ENCODE results near the gene CNST.

The CNST gene, protein sequence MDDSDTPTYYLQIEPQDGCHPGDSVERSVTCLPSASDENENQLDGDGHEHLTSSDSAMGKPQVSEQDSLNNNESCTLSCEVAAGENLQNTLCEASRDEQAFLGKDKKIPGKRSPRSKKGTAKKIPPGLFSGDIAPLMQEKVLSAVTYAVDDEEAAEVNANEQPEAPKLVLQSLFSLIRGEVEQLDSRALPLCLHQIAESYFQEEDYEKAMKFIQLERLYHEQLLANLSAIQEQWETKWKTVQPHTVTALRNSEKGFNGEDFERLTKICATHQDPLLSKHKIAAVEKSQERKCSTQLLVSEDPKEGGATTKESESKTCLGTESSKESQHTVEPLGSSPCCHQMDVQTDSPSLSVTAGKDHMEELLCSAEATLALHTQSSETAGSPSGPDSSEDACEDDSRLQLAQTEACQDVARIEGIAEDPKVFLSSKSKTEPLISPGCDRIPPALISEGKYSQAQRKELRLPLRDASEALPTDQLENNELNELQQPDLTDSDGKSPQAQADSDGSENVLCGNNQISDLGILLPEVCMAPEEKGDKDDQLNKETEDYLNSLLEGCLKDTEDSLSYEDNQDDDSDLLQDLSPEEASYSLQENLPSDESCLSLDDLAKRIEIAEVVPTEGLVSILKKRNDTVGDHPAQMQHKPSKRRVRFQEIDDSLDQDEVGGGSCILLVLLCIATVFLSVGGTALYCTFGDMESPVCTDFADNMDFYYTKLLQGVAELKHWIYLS

DNA sequence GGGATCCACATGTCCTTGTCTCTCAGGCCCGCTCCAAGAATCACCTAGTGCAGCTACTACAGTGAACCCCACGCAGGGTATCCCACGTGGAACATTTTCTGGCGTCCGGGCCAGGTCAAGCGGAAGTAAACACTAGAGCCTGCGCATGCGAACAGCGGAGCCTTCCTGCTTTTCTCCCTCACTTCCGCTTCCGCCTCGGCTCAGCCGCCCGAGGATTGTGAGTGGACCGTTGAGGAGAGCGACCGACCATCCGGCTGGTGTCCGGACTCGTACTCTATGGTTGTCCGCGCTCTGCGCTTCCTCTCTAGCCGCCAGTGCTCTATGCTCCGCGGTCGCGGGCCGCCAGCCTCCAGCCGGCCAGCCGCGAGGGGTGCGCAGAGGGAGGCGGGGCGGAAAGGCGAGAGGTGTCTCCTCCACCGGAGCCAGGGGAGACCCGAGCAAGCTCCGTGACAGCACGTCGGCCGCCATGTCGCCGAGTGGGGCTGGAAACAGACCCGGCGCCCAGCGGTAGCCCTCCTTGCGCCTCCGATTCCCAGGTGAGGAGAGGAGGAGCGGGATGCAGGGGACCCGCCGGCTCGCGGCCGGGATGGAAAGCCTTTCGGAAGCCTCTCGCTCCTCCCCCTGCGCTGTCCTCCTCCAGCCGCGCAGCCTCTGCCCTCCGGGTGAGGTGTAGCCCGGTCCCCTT, at the start of gene CNST, which contains the start of gene TFB2M:
TSS of gene CNST (plus strand) at position 329 of the 685 bp plus-strand sequence. CDS start 25,107 bp downstream, outside the sequence.
TSS of gene TFB2M (minus strand) at position 134 of the 685 bp plus-strand sequence. CDS start at position 11, 123 bp downstream.
- DNase-seq (ENCODE audit: low read depth in 2 of 2), result peak; percentile 64 to 70

DNA sequence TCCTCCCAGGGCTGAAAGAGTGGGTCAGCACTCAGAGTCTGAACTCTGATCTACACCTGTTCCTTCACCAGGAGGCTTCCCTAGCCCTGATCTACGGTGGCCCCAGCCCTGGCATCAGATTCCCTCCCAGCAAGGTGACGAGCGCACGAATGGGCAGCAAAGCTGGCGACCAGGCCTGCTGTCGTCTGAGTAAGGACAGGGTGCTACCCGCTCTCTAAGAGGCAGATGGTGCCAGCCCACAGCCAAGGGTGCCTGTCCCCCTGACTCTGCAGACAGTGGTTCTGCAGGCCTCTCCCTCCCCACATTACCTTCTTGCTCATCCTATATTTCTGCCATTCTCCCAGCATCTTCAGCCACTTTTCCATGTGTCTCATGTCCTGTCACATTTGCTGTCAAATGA, 48.9 kb upstream of the CNST start:
- DNase-seq (ENCODE audit: low read depth in 2 of 2), result no peak

DNA sequence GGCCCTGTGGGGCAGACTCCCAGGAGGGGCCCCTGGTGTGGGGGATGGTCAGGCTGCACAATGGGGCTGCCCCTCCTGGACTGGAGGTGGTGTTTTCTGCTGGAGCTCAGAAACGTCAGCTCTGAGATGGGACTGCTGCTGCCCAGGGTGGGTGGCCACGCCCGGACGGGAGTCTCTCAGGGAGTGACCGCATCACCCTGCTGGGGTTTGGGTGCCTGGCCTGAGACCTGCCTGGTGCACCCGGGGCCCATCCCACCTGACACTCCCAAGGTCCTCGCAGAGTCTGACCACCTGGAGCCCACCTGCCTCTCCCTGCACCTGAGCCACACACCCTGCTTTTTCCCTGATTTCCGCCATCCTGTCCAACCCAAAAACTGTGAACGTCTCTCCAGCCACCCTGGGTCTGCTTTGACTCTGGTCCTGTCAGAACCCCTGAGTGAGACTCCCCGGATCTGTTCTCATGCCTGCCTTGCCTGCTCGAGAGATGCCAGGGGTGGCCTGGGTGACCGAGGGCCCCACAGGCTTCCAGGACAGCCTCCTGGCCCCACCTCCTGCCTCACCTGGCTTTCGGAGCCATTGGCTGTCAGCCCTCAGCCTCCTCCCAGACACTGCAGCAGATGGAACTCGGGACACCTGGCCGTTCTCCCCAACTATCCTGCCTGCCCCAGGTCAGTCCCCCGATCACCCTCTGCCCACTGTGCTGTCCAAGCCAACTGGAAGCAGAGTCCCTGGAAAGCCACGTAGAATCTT, 47.6 kb upstream of the CNST start:
- no peak for DNase-seq (ENCODE audit: low read depth in 2 of 2)

DNA sequence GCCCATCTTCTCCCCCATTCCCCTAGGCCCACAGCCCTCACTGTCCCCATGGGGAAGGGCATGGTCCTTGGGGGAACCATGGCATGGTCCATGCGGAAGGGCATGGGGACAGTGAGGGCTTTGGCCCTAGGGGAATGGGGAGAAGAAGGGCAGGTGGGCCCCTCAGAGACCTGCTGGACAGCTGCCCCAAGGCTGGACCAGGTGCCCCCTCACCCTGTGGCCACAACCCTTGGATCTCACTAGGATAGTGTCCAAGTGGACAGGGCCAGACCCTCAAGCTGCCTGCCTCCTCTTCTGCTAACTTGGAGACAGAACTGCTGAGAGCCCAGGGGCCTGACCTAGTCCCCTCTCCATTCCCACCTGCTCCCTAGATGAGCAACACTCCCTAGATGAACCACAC, 46.7 kb upstream of the CNST start:
- no peak for DNase-seq (ENCODE audit: low read depth in 2 of 2)

DNA sequence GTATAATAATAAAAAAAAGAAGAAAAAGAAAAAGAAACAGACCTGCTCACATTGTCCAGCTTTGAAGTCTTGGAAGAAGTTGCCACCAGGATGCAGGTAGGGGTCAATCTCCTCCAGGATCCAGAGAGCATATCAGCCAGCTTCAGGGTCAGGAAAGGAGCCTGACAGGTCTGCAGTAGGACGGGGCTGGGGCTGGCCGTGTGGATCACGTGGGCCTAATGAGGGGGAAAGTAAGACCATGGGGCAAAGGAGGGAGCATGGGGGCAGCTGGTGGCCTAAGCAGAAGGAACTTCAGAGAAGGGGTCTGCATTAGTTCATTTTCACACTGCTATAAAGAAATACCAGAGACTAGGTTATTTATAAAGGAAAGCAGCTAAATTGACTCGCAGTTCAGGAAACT, 39.9 kb upstream of the CNST start:
- no peak for DNase-seq (ENCODE audit: low read depth in 2 of 2)

DNA sequence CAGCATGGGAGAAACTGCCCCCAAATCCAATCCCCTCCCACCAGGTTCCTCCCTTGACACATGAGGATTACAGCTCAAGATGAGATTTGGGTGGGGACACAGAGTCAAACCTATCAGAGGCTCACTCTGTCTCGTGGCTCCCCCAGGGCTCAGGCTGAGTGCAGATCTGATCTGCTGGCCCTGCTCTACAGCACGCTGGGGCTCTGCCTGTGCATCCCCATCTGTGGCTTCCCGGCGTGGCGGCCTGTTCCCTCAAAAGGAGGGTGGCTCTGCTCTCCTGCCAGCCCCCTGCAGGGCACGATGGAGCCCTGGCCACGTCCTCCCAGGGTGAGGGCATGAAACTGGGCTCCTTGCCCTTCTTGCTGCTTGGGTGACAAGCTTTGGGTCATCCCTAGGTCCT, 39.3 kb upstream of the CNST start:
- DNase-seq (ENCODE audit: low read depth in 2 of 2), result no peak

DNA sequence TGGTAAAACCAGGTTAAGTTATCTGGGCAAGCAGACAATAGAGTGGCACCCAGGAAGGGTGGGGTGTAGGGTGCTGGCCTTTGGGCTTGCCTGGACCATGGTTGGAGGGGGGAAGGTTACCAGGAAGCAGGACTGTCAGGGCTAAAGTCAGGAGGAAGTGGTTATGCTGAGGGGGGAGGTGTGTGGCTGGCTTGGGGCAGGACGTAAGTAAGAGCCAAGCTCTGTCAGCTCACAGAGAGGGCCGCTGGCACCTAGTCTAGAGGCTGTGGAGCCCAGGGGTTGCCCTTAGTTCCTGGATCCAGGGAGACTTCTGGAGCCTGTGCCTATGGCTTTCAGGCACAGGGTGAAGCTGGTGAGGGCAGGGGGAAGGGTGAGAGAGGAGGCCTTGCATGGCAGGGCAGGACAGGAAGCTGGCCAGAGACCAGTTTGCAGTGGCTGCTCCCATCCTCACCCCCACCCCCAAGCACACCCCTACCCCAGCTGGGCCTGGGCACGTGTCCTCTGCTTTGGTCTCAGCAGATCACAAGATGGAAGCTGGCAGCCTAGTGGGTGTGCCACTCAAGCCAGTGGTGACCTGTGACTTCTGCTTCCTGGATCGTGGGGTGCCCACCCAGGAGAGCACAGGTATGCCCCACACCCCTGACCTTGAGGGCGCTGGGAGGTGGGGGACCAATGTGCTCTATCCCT, 38.7 kb upstream of the CNST start:
- no peak for DNase-seq (ENCODE audit: low read depth in 2 of 2)

DNA sequence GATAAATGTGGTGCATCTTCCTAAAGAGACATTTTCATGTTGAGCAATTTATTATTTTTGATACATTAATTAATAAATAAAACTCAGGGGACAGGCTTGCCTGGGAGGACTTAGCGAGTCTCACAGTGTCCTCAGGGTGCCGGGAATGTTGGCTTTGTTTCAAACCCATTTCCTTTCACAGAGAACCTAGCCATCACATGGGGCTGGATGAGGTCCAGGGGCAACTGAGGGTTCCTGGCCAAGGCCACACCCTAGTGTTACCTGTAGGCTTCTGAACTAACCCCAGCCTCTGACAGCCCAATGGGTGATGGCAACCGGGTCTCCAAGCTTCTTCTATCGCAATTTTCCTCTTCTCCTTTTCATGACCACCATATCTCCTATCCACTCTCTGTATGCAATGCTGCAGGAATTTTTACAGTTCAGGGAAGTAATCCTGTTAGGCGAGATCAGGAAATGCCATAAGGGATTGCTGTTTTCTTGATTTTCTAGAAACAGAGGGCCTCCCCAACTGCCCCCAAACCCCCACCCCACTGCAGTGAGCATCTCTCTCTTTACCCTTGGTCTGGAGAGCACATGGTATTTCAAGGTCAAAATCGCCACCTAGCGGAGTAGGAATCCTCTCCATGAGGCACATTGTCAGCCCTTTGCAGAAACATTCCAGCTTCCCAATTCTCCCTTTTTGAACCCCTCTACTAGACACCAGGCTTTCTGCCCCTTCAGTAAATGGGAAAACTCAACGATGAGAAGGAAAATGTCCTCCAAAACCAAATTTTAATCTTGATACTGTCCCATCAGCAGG, 37.1 kb upstream of the CNST start:
- DNase-seq (ENCODE audit: low read depth in 2 of 2), result no peak

DNA sequence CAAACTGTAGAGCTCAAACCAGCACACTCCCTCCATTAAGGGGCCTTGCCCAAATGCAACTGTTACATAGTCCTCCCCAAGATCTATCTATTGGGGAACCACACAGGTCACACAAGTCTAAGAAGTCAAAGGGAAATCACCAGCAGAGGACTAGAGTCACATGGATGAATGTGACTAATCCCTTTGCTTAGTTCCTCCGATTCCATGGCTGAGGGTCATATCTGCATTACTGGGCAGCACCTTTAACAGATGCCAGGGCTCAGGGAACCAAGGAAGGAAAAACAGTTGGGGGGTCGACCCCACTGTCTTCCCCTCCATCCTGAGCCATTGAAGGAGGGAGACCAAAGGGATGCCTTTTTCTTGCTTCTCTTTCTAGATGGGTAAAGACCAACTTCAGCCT, 35.8 kb upstream of the CNST start:
- no peak for DNase-seq (ENCODE audit: low read depth in 2 of 2)

DNA sequence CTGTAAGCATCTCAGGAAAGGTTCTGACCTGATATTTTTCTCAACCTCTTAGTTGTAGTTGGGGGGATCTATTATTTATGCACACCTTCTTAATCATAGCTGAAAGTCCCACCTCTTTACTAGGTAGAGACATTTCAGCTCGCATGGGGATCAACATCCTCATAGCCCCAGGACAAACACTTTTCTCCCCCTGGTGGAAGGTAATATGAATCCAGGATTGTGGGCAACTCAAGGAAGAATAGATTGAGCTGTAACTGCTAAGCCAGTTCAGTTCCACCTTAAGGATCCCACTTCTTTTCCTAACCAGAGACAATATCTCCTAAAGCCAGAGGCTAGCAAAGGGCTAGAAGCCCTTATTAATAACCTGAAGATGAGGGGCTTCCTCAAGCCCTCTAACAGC, 33.7 kb upstream of the CNST start:
- DNase-seq (ENCODE audit: low read depth in 2 of 2), result no peak

DNA sequence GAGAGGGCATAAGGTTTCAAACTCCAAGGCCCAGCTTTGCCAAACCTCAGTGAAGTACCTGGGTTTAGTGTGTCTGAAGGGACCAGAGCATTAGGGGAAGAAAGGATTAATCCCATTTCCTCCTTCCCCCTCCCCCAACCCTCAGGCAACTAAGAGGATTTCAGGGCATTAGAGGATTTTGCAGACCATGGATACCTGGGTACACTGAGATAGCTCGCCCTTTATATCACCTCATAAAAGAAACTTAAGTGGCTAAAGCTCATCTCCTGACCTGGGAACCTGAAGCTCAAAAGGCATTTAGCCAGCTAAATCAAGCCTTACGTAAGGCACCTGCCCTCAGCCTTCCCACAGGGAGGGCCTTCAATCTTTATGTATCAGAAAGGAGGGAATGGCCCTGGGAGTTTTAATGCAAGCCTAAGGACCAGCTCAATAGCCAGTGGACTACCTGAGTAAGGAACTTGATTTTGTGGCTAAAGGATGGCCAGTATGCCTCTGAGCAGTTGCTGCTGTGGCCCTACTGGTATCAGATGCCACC, 32.8 kb upstream of the CNST start:
- DNase-seq (ENCODE audit: low read depth in 2 of 2), result no peak

DNA sequence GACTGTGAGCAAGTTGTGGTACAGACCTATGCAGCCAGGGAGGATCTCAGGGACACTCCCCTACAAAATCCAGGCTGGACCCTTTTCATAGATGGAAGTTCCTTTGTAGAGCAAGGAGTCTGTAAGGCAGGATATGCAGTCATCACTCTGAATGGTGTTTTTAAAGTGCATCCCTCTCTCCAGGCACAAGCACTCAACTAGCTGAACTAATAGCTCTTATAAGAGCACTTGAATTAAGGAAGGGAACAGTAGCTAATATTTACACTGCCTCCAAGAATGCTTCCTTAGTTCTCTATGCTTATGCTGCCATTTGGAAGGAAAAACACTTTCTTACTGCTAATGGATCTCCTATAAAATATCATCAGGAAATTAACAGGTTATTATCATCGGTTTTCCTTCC, 32.1 kb upstream of the CNST start:
- no peak for DNase-seq (ENCODE audit: low read depth in 2 of 2)

DNA sequence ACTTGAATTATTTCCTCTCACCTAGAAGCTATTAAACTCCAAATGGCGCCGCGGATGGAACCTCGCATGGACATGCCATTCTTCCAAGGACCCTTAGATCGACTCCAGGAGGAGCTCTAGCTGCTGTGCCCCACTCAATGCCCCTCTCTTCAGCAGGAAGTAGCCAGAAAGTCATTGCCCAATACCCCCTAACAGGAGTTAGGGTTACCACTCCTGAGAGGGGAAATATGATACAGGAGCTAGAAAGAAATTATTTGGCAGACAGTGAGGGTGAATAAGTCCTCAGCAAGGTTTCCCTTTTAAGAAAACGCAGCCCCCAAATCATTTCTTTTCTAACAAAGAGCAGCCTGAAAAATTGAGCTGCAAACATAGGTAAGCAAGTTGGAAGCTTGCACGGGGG, 28.8 kb upstream of the CNST start:
- DNase-seq (ENCODE audit: low read depth in 2 of 2), result no peak

DNA sequence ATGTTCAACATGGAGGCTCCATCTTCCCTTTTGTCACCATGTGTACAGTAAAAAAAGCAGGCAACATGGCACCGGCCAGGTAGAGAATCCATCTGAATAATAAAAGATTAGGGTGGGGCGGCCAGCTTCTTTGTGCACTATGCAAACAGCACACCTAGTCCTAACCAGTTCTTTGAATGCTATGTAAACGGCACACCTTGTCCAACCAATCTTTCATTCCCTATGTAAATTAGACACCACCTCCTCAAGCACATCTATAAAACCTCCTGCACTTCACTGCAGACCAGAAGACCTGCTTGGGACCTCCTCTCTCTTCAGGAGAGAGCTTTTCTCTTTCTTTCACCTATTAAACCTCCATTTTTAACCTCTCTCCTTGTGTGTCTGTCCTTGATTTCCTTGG, 28.4 kb upstream of the CNST start:
- no peak for DNase-seq (ENCODE audit: low read depth in 2 of 2)

DNA sequence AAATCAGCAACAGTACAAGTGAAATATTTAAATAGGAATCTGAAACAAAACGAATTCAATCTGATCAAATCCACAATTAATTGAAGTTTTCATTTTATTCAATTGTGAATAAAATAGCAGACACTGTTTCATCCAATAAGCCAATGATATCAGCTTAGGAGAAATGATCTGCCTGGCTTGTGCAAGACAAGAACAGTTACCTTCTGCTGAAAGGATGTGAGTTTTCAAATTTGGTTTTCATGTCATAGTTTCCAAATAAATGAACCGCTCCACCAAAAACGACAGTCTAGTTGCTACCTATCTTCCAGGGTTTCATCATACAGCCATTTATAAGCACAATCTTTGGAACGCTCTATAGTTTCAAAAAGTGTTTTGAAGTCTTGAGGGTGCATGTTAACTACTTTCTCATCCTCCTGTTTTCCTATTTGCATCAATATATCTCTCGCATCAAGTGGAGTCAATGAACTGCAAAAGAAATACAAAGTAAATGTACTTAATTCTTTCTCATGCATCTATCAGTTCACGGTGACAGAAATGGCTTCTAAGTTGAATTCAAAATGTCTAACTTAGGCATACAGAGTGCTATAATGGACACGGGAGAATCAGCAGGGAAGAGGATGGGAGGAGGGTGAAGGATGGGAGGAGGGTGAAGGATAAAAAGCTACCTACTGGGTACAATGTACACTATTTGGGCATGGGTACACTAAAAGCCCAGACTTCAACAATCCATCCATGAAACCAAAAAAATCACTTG, 25.3 kb upstream of the CNST start:
- DNase-seq (ENCODE audit: low read depth in 2 of 2), result no peak

DNA sequence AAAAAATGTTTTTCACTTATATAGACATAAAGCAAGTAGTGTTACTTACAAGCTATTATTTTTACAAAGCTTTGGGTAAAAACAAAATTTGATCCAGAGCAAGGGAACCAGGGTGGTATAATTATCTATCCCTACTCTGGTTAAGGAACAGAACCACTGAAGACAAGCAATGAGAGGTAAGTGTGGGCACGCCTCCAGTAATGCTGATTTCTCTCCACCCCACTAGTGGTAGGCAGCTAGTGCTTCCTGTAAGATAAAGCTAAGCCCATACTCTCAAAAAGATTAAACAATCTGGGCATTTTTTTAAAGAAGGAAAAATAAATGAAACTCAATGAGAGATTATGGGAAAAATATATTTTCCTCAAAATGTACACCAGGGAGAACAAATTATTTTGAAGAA, 22.3 kb upstream of the CNST start:
- DNase-seq (ENCODE audit: low read depth in 2 of 2), result no peak

DNA sequence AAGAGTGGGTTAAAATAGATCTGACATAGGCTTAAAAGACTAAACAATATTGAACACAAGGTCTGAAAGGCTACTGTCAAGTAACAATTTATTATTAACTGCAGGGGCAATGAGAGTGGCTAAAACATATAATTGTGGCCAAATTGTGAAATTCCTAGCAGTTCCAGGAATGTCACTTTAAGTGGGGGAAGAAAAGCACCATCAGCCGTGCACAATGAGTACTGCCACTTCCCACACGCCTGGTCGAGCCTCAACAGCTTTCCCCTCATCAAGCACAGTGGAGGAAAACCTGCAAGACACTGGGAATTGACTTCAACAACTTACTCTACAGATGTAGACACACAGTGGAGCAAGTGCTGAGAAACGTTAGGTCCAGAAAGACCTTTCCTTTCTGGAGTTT, 16.6 kb upstream of the CNST start:
- DNase-seq (ENCODE audit: low read depth in 2 of 2), result no peak

DNA sequence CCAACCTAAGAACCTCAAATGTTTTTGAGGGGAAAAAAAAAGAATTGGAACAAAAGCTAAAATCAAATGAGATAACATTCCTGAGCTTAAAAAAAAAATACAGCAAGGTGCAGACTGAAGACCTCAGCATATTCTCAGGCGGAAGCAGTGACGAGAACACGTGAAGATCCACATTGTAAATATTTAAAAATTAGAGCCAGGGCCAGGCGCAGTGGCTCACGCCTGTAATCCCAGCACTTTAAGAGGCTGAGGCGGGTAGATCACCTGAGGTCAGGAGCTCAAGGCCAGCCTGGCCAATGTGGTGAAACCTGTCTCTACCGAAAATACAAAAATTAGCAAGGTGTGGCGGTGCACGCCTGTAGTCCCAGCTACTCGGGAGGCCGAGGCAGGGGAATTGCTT, 15.9 kb upstream of the CNST start:
- no peak for DNase-seq (ENCODE audit: low read depth in 2 of 2)

DNA sequence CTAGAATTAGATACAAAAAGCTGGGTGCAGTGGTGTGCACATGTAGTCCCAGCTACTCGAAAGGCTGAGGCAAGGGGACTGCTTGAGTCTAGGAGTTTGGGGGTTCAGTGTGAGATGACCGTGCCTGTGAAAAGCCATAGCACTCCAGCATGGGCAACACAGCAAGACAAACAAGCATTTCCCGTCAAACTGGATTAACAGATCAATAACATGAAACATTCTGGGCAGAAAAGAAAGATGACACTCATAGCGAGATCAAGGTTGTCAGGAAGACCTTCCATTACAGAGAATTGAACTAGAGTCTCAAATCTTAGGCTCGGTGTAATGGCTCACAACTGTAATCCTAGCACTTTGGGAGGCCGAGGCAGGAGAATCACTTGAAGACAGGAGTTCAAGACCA, 14.1 kb upstream of the CNST start:
- no peak for DNase-seq (ENCODE audit: low read depth in 2 of 2)
